Heart right ventricle (tissue), 16 donors: ENCODE data around the gene SLC4A1AP. TPM values are rescaled to one million over a fixed set of nuclear protein-coding genes. Genes with fewer than 3 reads are reported as not detected.

Experiments used
- ATAC-seq, 8 donors: fragments of 200-7000 bp; cut with Tn5 transposase; one replicate each; pipeline ENCODE4 v1.9.1; 2020; ENCODE audit warnings: mild to moderate bottlenecking in 8 of 8, moderate library complexity in 8 of 8, moderate number of reproducible peaks in 1 of 8
- DNase-seq, 2 donors: peaks; one replicate each; pipeline ENCODE4 v3.0.0-alpha.2; 2020
- H3K27ac ChIP-seq, 10 donors: fragments of 200-600 bp; sonication (generic) in 2 of 10; one replicate each; pipeline versions ENCODE4 v1.5.0 to v1.8.0; 2020 to 2022; ENCODE audit warnings: mild to moderate bottlenecking in 3 of 10
- H3K27me3 ChIP-seq, 7 donors: fragments of 200-600 bp; one replicate each; pipeline ENCODE4 v1.8.0; 2021 to 2022; ENCODE audit warnings: mild to moderate bottlenecking in 2 of 7
- H3K36me3 ChIP-seq, 9 donors: fragments of 200-600 bp; sonication (generic) in 1 of 9; one replicate each; pipeline versions ENCODE4 v1.5.0 to v1.8.0; 2020 to 2022; ENCODE audit warnings: mild to moderate bottlenecking in 2 of 9
- H3K4me1 ChIP-seq, 9 donors: fragments of 200-600 bp; sonication (generic) in 1 of 9; one replicate each; pipeline versions ENCODE4 v1.5.0 to v1.8.0; 2020 to 2022; ENCODE audit warnings: mild to moderate bottlenecking in 4 of 9
- H3K4me3 ChIP-seq, 10 donors: fragments of 200-600 bp; sonication (generic) in 2 of 10; one replicate each; pipeline versions ENCODE4 v1.5.0 to v1.8.0; 2020 to 2022; ENCODE audit warnings: mild to moderate bottlenecking in 7 of 10, moderate library complexity in 2 of 10
- H3K9me3 ChIP-seq, 11 donors: fragments of 200-600 bp in 10 of 11; sonication (generic) in 2 of 11; one replicate each; pipeline versions ENCODE4 v1.5.0 to v1.8.0; 2013 to 2022; ENCODE audit warnings: mild to moderate bottlenecking in 2 of 11, control low read depth in 1 of 11, moderate library complexity in 1 of 11
- CTCF ChIP-seq, 9 donors: fragments of 200-600 bp; sonication (generic) in 2 of 9; IDR thresholded peaks; one replicate each; pipeline versions ENCODE4 v1.5.0 to v1.8.0; 2021 to 2022; ENCODE audit warnings: antibody characterized with exemption in 9 of 9, mild to moderate bottlenecking in 5 of 9, moderate library complexity in 1 of 9
- WGBS, 2 donors: extraction: QIAGEN DNeasy Blood & Tissue Kit; methylation state at CpG; one replicate each; pipeline ENCODE4 v1.1.7; 2013; ENCODE audit warnings: inconsistent platforms in 1 of 2; 5-methylcytosine and 5-hydroxymethylcytosine counted together
- intact Hi-C, 10 donors: fragments of 100-400 bp; cut with DNase I; formaldehyde crosslinking; loops; one replicate each; pipeline versions ENCODE4 v1.11.1 to v1.14.2; 2022
- polyA plus RNA-seq, 2 donors: library from polyadenylated mRNA; stranded (reverse); fragments of 200-250 nt; gene quantifications; one replicate each; pipeline ENCODE4 v1.2.3, GENCODE V29; 2013
- total RNA-seq, 10 donors: library from RNA; stranded (reverse); fragmentation: NEBNext Ultra II Directional in 3 of 10; extraction: Animal tissue kit (Norgen Biotek cat#: 25700) in 3 of 10; gene quantifications; one replicate each; pipeline versions ENCODE4 v1.2.1 to v1.2.4, GENCODE V29; 2021 to 2023
- donor health status: Arrhythmogenic right ventricular cardiomyopathy.
- donor health status: ischemic (EF 13 %, LVEDD 7.1; RV severe dilation, severe dysfunction).
- donor health status: healthy with polysubstance abuse.
- donor health status: DM: no; HTN: yes; CAD: no.
- donor health status: DM: no; HTN: no; CAD: no.
- donor health status: ischemic (EF 25% LVEDD 6.9; RV normal size, moderate dysfunction).
- donor health status: ischemic (EF 25% LVEDD 5.7; RV mildly dilated, moderate dysfunction).
- donor health status: healthy.
- donor health status: DM: yes; HTN: yes; CAD: no.
- donor health status: Ischemic cardiomyopathy.
- donor health status: ischemic (EF 35%, LVEDD 5.7; RV mildly dilated, moderate dysfunction).
- donor health status: nonischemic (EF 11% LVEDD 7.7; RV severe dilation, severe dysfunction).
- donor health status: DM: yes; HTN: yes; CAD: no.
- donor health status: PGD.
- donor health status: ischemic (EF 29% LVEDD 5.4; RV normal size, mild dysfunction).
- donor health status: nonischemic (EF 23%, LVEDD 6.1; RV moderate dilation, normal function).

SLC4A1AP gene
- total and polyA plus RNA-seq, 12 donors = 11.0 to 28.7 (median 22.2) TPM

GRCh38 chr2:27713201-27713600 is 49.5 kb downstream of the SLC4A1AP start:
- Histone ChIP-seq H3K4me1 (peaks cover 9 to 55% (median 35%) of the 10 kb centered on the region in 9 donors), H3K27ac (peak overlapping the region in 2 of 10 donors; percentile 9 to 97), H3K36me3 (no peaks in the 10 kb centered on the region), H3K4me3 (no peak overlapping the region), H3K9me3 (no peaks in the 10 kb centered on the region), H3K27me3 (peaks cover 0 to 28% (median 0%) of the 10 kb centered on the region in 7 donors)
- no peak for TF ChIP-seq CTCF (IDR thresholded peaks at IDR 0.05)
- DNase-seq = no peak
- ATAC-seq = no peak
- WGBS, 2 donors = 94 to 96% methylated on average over 5 of the region's 5 CpGs
- intact Hi-C loops = loop anchor here in 1 of 10 donors (10.0 kb wide), 1 partner anchor 562 kb away; no protein-coding TSS in a partner anchor

- Histone ChIP-seq H3K4me3 (no peak overlapping the region), H3K9me3 (no peaks in the 10 kb centered on the region), H3K36me3 (no peaks in the 10 kb centered on the region), H3K27me3 (peaks cover 0 to 28% (median 0%) of the 10 kb centered on the region in 7 donors), H3K4me1 (peaks cover 9 to 55% (median 35%) of the 10 kb centered on the region in 9 donors), H3K27ac (peak overlapping the region; percentile 76 to 99 (median 93))
- intact Hi-C loops = loop anchor here in 1 of 10 donors (10.0 kb wide), 1 partner anchor 561 kb away; no protein-coding TSS in a partner anchor
- WGBS, 2 donors = 92 to 95% methylated on average over 8 of the region's 8 CpGs
- DNase-seq (no peak), ATAC-seq (no peak)
- TF ChIP-seq CTCF (IDR thresholded peaks at IDR 0.05) = no peak
Observed at GRCh38 chr2:27714053-27714452, 50.4 kb downstream of the SLC4A1AP start.

- peak; percentile 1 to 15 (median 4) for ATAC-seq
- no peak for TF ChIP-seq CTCF (IDR thresholded peaks at IDR 0.05)
- no peaks in the 10 kb centered on the region for H3K9me3 ChIP-seq
- intact Hi-C loops = loop anchor here in 4 of 10 donors (5.0 to 10.0 kb wide), 3 partner anchors 82 to 682 kb away; no protein-coding TSS in a partner anchor
- peak overlapping the region; percentile 21 to 57 (median 50) for H3K4me3 ChIP-seq
- H3K27ac ChIP-seq = peak overlapping the region; percentile 76 to 99 (median 93)
- peaks cover 9 to 55% (median 29%) of the 10 kb centered on the region in 9 donors for H3K4me1 ChIP-seq
- DNase-seq = no peak
- peaks cover 0 to 28% (median 0%) of the 10 kb centered on the region in 7 donors for H3K27me3 ChIP-seq
- 51 to 52% methylated on average over 19 of the region's 19 CpGs for WGBS, 2 donors
- no peaks in the 10 kb centered on the region for H3K36me3 ChIP-seq
Observed at GRCh38 chr2:27714851-27715291, 51.2 kb downstream of the SLC4A1AP start.

GRCh38 chr2:27715318-27716210 is 51.9 kb downstream of the SLC4A1AP start:
- peak overlapping the region; percentile 21 to 57 (median 50) for H3K4me3 ChIP-seq
- DNase-seq = peak; percentile 75 to 82
- 2 to 3% methylated on average over 43 to 50 of the region's 51 CpGs for WGBS, 2 donors
- no peaks in the 10 kb centered on the region for H3K9me3 ChIP-seq
- no peaks in the 10 kb centered on the region for H3K36me3 ChIP-seq
- H3K27me3 ChIP-seq = peaks cover 0 to 28% (median 0%) of the 10 kb centered on the region in 7 donors
- peaks cover 9 to 50% (median 27%) of the 10 kb centered on the region in 9 donors for H3K4me1 ChIP-seq
- peak overlapping the region; percentile 76 to 99 (median 93) for H3K27ac ChIP-seq
- ATAC-seq = peak; percentile 88 to 91 (median 89)
- TF ChIP-seq CTCF (IDR thresholded peaks at IDR 0.05) = no peak
- intact Hi-C loops = loop anchor here in 4 of 10 donors (5.0 to 10.0 kb wide), 3 partner anchors 82 to 682 kb away; no protein-coding TSS in a partner anchor
